LNCaP clone FGC (cell line): ENCODE data around the gene PPL.

Source experiments
- DNase-seq: peaks from one replicate; pipeline ENCODE4 v3.0.0-alpha.2; 2011; ENCODE audit warnings: low read depth
- H3K4me3 ChIP-seq: 2 replicates; pipeline ENCODE4 v1.5.1; 2011; ENCODE audit warnings: mild to moderate bottlenecking, low read depth, low read length, control low read depth
- TF ChIP-seq, protein P1 (sequence below): IDR thresholded peaks from 2 replicates; pipeline ENCODE4 v1.5.1; 2012; ENCODE audit warnings: mild to moderate bottlenecking; ENCODE audit not compliant: control insufficient read depth, insufficient read depth; ENCODE audit errors: extremely low read depth

Gene PPL

DNA sequence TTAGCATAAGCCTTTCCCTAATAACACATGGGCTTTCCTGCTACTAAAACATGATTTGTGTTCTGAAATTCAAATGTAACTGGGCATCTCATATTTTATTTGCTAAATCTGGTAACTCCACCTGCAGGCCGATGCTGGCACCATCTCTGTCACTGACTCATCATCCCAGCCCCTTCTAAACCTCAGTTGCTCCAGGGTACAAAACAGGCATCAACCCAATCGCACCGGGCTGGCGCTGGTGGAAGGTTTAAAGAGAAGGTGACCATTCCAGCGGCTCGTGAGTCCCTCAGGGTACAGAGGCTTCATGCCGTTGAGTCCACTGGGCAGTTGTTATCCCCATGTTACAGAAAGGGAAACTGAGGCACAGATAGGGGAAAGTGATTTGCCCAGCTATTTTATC, 27.1 kb downstream of the PPL start:
- no peak for DNase-seq
- TF ChIP-seq, protein P1, sequence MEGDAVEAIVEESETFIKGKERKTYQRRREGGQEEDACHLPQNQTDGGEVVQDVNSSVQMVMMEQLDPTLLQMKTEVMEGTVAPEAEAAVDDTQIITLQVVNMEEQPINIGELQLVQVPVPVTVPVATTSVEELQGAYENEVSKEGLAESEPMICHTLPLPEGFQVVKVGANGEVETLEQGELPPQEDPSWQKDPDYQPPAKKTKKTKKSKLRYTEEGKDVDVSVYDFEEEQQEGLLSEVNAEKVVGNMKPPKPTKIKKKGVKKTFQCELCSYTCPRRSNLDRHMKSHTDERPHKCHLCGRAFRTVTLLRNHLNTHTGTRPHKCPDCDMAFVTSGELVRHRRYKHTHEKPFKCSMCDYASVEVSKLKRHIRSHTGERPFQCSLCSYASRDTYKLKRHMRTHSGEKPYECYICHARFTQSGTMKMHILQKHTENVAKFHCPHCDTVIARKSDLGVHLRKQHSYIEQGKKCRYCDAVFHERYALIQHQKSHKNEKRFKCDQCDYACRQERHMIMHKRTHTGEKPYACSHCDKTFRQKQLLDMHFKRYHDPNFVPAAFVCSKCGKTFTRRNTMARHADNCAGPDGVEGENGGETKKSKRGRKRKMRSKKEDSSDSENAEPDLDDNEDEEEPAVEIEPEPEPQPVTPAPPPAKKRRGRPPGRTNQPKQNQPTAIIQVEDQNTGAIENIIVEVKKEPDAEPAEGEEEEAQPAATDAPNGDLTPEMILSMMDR: no peak
- no peak overlapping the region for H3K4me3 ChIP-seq

DNA sequence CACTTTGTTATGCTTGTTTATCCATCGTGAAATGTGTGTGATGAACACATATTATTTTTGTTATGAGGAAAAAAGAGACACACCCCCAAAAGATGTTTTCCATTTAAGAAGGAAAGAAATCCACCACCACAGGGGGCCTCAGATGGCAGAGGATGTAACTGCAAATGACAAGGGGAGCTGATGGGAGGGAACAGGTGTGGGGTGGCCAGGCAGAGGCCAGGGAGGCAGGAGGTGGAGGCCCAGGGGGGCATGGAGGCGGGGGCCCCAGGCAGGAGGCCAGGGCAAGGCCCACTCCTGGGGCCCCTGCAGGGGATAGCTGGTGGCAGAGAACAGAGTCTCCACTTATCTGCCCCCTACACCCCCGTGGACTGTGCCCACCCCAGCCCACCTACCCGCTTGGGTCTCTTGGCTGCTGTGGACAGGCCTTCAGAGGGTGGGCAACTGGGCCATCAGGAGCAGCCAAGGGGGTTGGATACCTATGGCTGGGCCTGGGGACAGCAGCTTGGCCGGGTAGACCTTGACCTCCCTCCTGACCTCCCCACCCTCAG, 28.0 kb downstream of the PPL start:
- TF ChIP-seq, protein P1: no peak
- DNase-seq: no peak
- no peak overlapping the region for H3K4me3 ChIP-seq

- TF ChIP-seq, protein P1: no peak
Measured at GRCh38 chr16:4904942-4905615, 31.9 kb downstream of the PPL start.

GRCh38 chr16:4904108-4904941, 32.6 kb downstream of the PPL start:
- TF ChIP-seq, protein P1: no peak
- H3K4me3 ChIP-seq: no peak overlapping the region
- no peak for DNase-seq

More at GRCh38 chr16:4904942-4905615, 31.9 kb downstream of the PPL start:
- no peak for DNase-seq
- no peak overlapping the region for H3K4me3 ChIP-seq

DNA sequence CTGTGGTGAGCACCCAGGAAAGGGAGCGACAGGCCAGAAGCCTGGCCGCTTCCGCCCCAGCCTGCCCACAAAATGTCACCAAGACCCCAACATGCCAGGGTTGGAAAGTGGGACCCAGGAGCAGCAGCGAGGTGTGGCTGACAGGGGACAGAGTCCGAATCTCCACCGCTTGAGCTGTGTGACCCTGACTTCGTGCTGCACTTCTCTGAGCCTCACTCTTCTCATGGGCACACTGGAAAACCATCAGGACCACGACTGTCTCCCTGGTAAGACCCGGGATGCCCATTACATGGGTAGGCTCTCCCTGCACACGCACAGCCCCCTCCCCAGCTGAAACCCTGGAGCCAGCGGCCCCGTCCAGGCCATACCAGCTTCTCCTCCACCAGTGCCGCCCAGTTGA, 34.9 kb downstream of the PPL start:
- no peak for DNase-seq
- H3K4me3 ChIP-seq: no peak overlapping the region
- TF ChIP-seq, protein P1: no peak

DNA sequence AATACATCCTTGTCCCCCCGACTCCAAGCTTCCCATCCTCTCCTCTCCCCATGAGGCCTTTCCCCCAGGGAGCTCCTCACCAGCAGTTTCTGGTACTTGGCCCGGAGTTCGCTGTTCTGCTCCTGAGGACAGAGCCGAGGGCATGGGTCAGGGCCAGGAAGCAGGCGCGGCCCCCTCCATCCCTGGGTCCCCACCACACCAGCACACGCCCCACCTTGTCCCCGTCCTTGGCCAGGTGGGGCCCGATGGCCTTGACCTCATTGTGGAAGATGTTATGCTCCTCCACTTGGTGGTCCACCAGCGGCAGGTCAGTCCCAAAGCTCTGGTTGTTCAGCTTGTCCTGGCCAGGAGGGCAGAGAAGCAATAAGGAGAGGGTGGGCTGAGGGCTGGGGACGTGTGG, 36.2 kb downstream of the PPL start:
- TF ChIP-seq, protein P1: no peak
- H3K4me3 ChIP-seq: no peak overlapping the region
- DNase-seq: no peak
